HepG2 (cell line): ENCODE data around the gene LAPTM4A. TPM values are rescaled to one million over a fixed set of nuclear protein-coding genes. Genes with fewer than 3 reads are reported as not detected.

ENCODE experiments used
- ATAC-seq: fragments of 200-7000 bp; cut with Tn5 transposase; 3 replicates; pipeline ENCODE4 v1.9.1; 2020; ENCODE audit warnings: mild to moderate bottlenecking, moderate library complexity
- BruUV-seq: library from RNA; stranded (reverse); fragments of 400-500 nt; replicated peaks from 2 replicates; lab custom pipeline; 2021; lab: Mats Ljungman, UMichigan
- CTCF ChIA-PET: fragments of 300-600 bp; formaldehyde crosslinking; extraction: SDS; loops from one replicate; lab custom pipeline; 2021; ENCODE audit warnings: low total read pairs, inconsistent platforms, low intra/inter-chr PET ratio; lab: Yijun Ruan, JAX
- POLR2A ChIA-PET: fragments of 350-600 bp; sonication (Branson Sonifier 250); formaldehyde crosslinking; loops from one replicate; lab custom pipeline; 2020; ENCODE audit warnings: antibody characterized with exemption, inconsistent platforms; lab: Yijun Ruan, JAX
- DNase-seq: peaks from one replicate; pipeline ENCODE4 v3.0.0-alpha.2; 2015; ENCODE audit warnings: low spot score
- FAIRE-seq: peaks from 3 replicates; lab custom pipeline; 2011; peaks lifted over from hg19 to GRCh38; lab: Jason Lieb, UNC
- H2AFZ ChIP-seq: one replicate; pipeline ENCODE4 v1.6.1; 2011; ENCODE audit warnings: low read length, inconsistent platforms
- H3K27ac ChIP-seq: fragments of 300-600 bp; 3 replicates; pipeline ENCODE4 v1.8.0; 2011; ENCODE audit warnings: mixed run types, mild to moderate bottlenecking, mixed read lengths, low read length, inconsistent platforms; ENCODE audit not compliant: insufficient read depth; ENCODE audit errors: extremely low read length
- H3K27me3 ChIP-seq, 2 experiments: fragments of 200-600 bp in 1 of 2; 2 replicates in 1 of 2; 3 replicates in 1 of 2; pipeline versions ENCODE4 v1.6.0 to v1.8.0; 2011; ENCODE audit warnings: low read length in 2 of 2, mild to moderate bottlenecking in 2 of 2, moderate library complexity in 2 of 2, inconsistent platforms in 1 of 2; ENCODE audit not compliant: insufficient read depth in 2 of 2, control insufficient read depth in 1 of 2
- H3K36me3 ChIP-seq, 2 experiments: fragments of 200-600 bp in 1 of 2; replicated peaks in 1 of 2; 2 replicates in 1 of 2; 3 replicates in 1 of 2; pipeline versions ENCODE4 v1.5.1 to v1.8.0; 2011; ENCODE audit warnings: low read length in 2 of 2, inconsistent platforms in 1 of 2; ENCODE audit not compliant: insufficient read depth in 2 of 2, control insufficient read depth in 1 of 2
- H3K4me1 ChIP-seq: 2 replicates; pipeline ENCODE4 v1.5.1; 2012; ENCODE audit warnings: low read length, inconsistent platforms; ENCODE audit not compliant: insufficient read depth
- H3K4me2 ChIP-seq: 2 replicates; pipeline ENCODE4 v1.6.0; 2011; ENCODE audit warnings: low read depth, low read length, inconsistent platforms
- H3K4me3 ChIP-seq, 3 experiments: fragments of 200-600 bp in 1 of 3; sonication (generic), shearing (Covaris generic) in 1 of 3; replicated peaks in 1 of 3; 2 replicates each; pipeline ENCODE4 v1.5.1; 2011 to 2016; ENCODE audit warnings: low read length in 3 of 3, inconsistent platforms in 2 of 3, low read depth in 2 of 3, mild to moderate bottlenecking in 2 of 3, control low read depth in 1 of 3, mixed read lengths in 1 of 3; ENCODE audit not compliant: insufficient read depth in 1 of 3
- H3K79me2 ChIP-seq: one replicate; pipeline ENCODE4 v1.6.1; 2011; ENCODE audit warnings: low read length, inconsistent platforms; ENCODE audit not compliant: insufficient read depth
- H3K9ac ChIP-seq: 2 replicates; pipeline ENCODE4 v1.6.0; 2011; ENCODE audit warnings: mild to moderate bottlenecking, low read depth, low read length, inconsistent platforms; ENCODE audit not compliant: insufficient read depth
- H3K9me3 ChIP-seq: 2 replicates; pipeline ENCODE4 v1.5.1; 2012; ENCODE audit warnings: mild to moderate bottlenecking, low read length
- H4K20me1 ChIP-seq: 2 replicates; pipeline ENCODE4 v1.6.0; 2011; ENCODE audit warnings: inconsistent platforms, mild to moderate bottlenecking, low read length, moderate library complexity; ENCODE audit not compliant: insufficient read depth
- ATF7-NPFF ChIP-seq: sonication (generic); formaldehyde crosslinking; IDR thresholded peaks from 2 replicates; pipeline ENCODE4 v1.8.1; 2023; ENCODE audit warnings: mild to moderate bottlenecking, low read depth, missing genetic modification reagents, moderate library complexity
- CBX5 ChIP-seq: sonication (generic); formaldehyde crosslinking; IDR thresholded peaks from 2 replicates; pipeline ENCODE4 v1.4.0; 2020; ENCODE audit warnings: missing genetic modification reagents, borderline replicate concordance
- KAT2B ChIP-seq: fragments of 150-350 bp; IDR thresholded peaks from 2 replicates; pipeline ENCODE4 v1.6.1; 2014; ENCODE audit warnings: low read depth, low read length, borderline replicate concordance
- MIER2 ChIP-seq: IDR thresholded peaks from 2 replicates; pipeline ENCODE4 v1.6.1; 2016; ENCODE audit warnings: missing biosample characterization, missing genetic modification reagents
- MIER3 ChIP-seq: IDR thresholded peaks from 2 replicates; pipeline ENCODE4 v1.6.1; 2016; ENCODE audit warnings: missing compliant biosample characterization, borderline replicate concordance
- NONO ChIP-seq, 2 experiments: fragments of 450-650 bp in 1 of 2; sonication (generic) in 1 of 2; formaldehyde crosslinking in 1 of 2; IDR thresholded peaks in 1 of 2; conservative IDR thresholded peaks in 1 of 2; 2 replicates each; pipeline versions ENCODE4 v1.6.1 to v1.8.0; 2017 to 2022; ENCODE audit warnings: mild to moderate bottlenecking in 1 of 2, missing genetic modification reagents in 1 of 2, moderate library complexity in 1 of 2
- PHF5A ChIP-seq: IDR thresholded peaks from one replicate; pipeline ENCODE4 v1.6.1; 2018; ENCODE audit warnings: low read depth, missing genetic modification reagents; ENCODE audit not compliant: unreplicated experiment
- PHF8 ChIP-seq: sonication (generic); formaldehyde crosslinking; IDR thresholded peaks from 2 replicates; pipeline ENCODE4 v1.5.0; 2020; ENCODE audit warnings: missing genetic modification reagents
- TEAD3 ChIP-seq: optimal IDR thresholded peaks from 2 replicates; pipeline ENCODE3; 2016; ENCODE audit warnings: borderline replicate concordance
- ZNF263 ChIP-seq: sonication (generic); formaldehyde crosslinking; IDR thresholded peaks from 2 replicates; pipeline ENCODE4 v1.4.0; 2020; ENCODE audit warnings: missing genetic modification reagents
- ZNF354B ChIP-seq: sonication (generic); formaldehyde crosslinking; IDR thresholded peaks from 2 replicates; pipeline ENCODE4 v1.8.0; 2022; ENCODE audit warnings: mild to moderate bottlenecking, missing genetic modification reagents
- ZNF510 ChIP-seq: sonication (generic); formaldehyde crosslinking; IDR thresholded peaks from 2 replicates; pipeline ENCODE4 v1.4.0; 2020; ENCODE audit warnings: low read depth, mild to moderate bottlenecking, missing genetic modification reagents
- ZNF557 ChIP-seq: sonication (generic); formaldehyde crosslinking; IDR thresholded peaks from 2 replicates; pipeline ENCODE4 v1.4.0; 2020; ENCODE audit warnings: missing genetic modification reagents
- WGBS: methylation state at CpG from one replicate; pipeline ENCODE4 v1.1.6; 2017; ENCODE audit warnings: low lambda C conversion rate; 5-methylcytosine and 5-hydroxymethylcytosine counted together
- in situ Hi-C: cut with HindIII; loops from 2 replicates; pipeline ENCODE4 v1.10.0; 2017; ENCODE audit warnings: low pct_unique_long_range_greater_than_20kb; ENCODE audit not compliant: extremely low pct_ligation_motif_present
- intact Hi-C: fragments of 100-400 bp; cut with micrococcal nuclease; formaldehyde crosslinking; loops from one replicate; pipeline ENCODE4 v1.10.0; 2022; ENCODE audit not compliant: unreplicated experiment
- polyA plus RNA-seq, 8 experiments: library from polyadenylated mRNA; depleted of rRNA in 3 of 8; stranded (reverse) in 7 of 8; unstranded in 1 of 8; fragments of >200 nt; fragmentation: Illumina TruSeq in 4 of 8; extraction: Trizol in 4 of 8; gene quantifications; 2 replicates each; pipeline versions ENCODE4 v1.2.1 to v1.2.3, GENCODE V29; 2011 to 2016; ENCODE audit warnings: low read depth in 4 of 8, missing spikeins in 1 of 8, mixed read lengths in 1 of 8; ENCODE audit not compliant: insufficient read depth in 1 of 8
- total RNA-seq, 5 experiments: library from RNA; depleted of rRNA; stranded (reverse); fragments of >200 nt; fragmentation: Illumina TruSeq; extraction: Trizol; gene quantifications; 2 replicates each; pipeline ENCODE4 v1.2.3, GENCODE V29; 2016; ENCODE audit warnings: low read depth in 1 of 5
- TF ChIP-seq, protein P1 (sequence below): sonication (generic); formaldehyde crosslinking; IDR thresholded peaks from 2 replicates; pipeline ENCODE4 v1.8.1; 2022; ENCODE audit warnings: mild to moderate bottlenecking, missing genetic modification reagents
- TF ChIP-seq, protein P2 (sequence below): sonication (generic); formaldehyde crosslinking; IDR thresholded peaks from 2 replicates; pipeline ENCODE4 v1.9.0; 2021; ENCODE audit warnings: missing genetic modification reagents, borderline replicate concordance
- TF ChIP-seq, protein P3 (sequence below): sonication (generic); formaldehyde crosslinking; conservative IDR thresholded peaks from 2 replicates; pipeline ENCODE4 v1.4.0; 2020; ENCODE audit warnings: mild to moderate bottlenecking, missing genetic modification reagents, moderate library complexity

LAPTM4A gene
- total and polyA plus RNA-seq, 2 of the 13 experiments (the other 11 are each of a cell fraction or from before 2014, with no cell fraction given) = 116 to 558 TPM

DNA sequence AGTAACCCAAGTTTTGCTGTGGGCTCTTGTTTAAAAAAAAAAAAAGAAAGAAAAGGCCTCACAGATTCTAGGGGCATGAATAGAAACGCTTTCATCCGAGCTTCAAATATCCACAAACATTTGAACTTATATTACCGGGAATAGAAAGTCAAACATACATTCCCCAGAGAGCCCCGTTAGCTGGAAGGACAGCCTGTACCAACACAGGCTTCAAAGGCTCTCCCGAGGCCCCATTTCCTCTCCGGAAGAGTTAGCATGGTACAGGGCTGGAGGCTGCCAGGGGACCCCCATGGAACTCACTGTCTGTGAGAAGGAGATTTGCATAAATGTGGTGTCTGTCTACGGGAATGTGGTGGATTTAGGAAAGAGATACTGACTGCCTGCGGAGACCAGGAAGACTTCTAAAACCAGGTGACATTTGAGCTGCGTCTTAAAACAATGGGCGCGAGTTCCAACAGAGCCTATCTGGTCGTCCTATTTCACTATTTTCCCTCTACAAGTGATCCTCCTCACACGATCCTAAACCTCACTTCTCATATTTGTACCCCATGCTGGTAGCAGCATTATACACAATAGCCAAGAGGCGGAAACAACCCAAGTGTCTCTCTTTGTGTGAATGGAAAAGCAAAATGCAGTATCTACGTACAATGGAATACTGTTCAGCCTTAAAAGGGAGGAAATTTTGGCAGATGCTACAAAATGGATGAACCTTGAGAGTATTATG, 38.1 kb downstream of the LAPTM4A start:
- intact Hi-C loops = loop anchor here (1.0 kb wide), 1 partner anchor 57 kb away; no protein-coding TSS in a partner anchor
- TSS peak; percentile 80 for BruUV-seq
- no peak for TF ChIP-seq NONO (IDR thresholded peaks at IDR 0.05)
- TF ChIP-seq NONO (CRISPR knock-in tag; conservative IDR thresholded peaks at IDR 0.05) = no peak; the same call in 1 of the 2 replicates
- peak; percentile 51 for TF ChIP-seq TEAD3 (CRISPR knock-in tag)
- TF ChIP-seq ZNF263 = no peak
- TF ChIP-seq MIER3 (CRISPR knock-in tag) = no peak
- TF ChIP-seq PHF5A (CRISPR knock-in tag) = no peak
- no peak for TF ChIP-seq CBX5 (CRISPR knock-in tag)
- TF ChIP-seq ZNF354B (CRISPR knock-in tag) = no peak
- TF ChIP-seq, protein P1, sequence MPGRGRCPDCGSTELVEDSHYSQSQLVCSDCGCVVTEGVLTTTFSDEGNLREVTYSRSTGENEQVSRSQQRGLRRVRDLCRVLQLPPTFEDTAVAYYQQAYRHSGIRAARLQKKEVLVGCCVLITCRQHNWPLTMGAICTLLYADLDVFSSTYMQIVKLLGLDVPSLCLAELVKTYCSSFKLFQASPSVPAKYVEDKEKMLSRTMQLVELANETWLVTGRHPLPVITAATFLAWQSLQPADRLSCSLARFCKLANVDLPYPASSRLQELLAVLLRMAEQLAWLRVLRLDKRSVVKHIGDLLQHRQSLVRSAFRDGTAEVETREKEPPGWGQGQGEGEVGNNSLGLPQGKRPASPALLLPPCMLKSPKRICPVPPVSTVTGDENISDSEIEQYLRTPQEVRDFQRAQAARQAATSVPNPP = no peak
- TF ChIP-seq PHF8 (CRISPR knock-in tag) = no peak
- TF ChIP-seq, protein P2, sequence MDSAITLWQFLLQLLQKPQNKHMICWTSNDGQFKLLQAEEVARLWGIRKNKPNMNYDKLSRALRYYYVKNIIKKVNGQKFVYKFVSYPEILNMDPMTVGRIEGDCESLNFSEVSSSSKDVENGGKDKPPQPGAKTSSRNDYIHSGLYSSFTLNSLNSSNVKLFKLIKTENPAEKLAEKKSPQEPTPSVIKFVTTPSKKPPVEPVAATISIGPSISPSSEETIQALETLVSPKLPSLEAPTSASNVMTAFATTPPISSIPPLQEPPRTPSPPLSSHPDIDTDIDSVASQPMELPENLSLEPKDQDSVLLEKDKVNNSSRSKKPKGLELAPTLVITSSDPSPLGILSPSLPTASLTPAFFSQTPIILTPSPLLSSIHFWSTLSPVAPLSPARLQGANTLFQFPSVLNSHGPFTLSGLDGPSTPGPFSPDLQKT = no peak
- no peak for TF ChIP-seq ZNF557
- TF ChIP-seq ZNF510 = no peak
- TF ChIP-seq ATF7-NPFF (CRISPR knock-in tag) = no peak
- TF ChIP-seq MIER2 = no peak
- TF ChIP-seq KAT2B = no peak
- TF ChIP-seq, protein P3, sequence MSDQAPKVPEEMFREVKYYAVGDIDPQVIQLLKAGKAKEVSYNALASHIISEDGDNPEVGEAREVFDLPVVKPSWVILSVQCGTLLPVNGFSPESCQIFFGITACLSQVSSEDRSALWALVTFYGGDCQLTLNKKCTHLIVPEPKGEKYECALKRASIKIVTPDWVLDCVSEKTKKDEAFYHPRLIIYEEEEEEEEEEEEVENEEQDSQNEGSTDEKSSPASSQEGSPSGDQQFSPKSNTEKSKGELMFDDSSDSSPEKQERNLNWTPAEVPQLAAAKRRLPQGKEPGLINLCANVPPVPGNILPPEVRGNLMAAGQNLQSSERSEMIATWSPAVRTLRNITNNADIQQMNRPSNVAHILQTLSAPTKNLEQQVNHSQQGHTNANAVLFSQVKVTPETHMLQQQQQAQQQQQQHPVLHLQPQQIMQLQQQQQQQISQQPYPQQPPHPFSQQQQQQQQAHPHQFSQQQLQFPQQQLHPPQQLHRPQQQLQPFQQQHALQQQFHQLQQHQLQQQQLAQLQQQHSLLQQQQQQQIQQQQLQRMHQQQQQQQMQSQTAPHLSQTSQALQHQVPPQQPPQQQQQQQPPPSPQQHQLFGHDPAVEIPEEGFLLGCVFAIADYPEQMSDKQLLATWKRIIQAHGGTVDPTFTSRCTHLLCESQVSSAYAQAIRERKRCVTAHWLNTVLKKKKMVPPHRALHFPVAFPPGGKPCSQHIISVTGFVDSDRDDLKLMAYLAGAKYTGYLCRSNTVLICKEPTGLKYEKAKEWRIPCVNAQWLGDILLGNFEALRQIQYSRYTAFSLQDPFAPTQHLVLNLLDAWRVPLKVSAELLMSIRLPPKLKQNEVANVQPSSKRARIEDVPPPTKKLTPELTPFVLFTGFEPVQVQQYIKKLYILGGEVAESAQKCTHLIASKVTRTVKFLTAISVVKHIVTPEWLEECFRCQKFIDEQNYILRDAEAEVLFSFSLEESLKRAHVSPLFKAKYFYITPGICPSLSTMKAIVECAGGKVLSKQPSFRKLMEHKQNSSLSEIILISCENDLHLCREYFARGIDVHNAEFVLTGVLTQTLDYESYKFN (CRISPR knock-in tag) = peak; percentile 78

More for the DNA sequence above, 38.1 kb downstream of the LAPTM4A start:
- peak overlapping the region; percentile 83 for H3K9ac ChIP-seq
- peak overlapping the region; percentile 72 for H3K27ac ChIP-seq
- ChIA-PET POLR2A (interaction anchor here (0.9 to 8.9 kb wide), 14 partner anchors 11 to 433 kb away, joined by 3 to 109 read pairs (median 3); partner anchors contain the start of genes LAPTM4A, RHOB and WDR35), CTCF (interaction anchor here (1.1 to 1.4 kb wide), 2 partner anchors 58 to 80 kb away, joined by 3 to 4 read pairs; no protein-coding TSS in a partner anchor)
- no peak for FAIRE-seq
- peak overlapping the region; percentile 16 for H2AFZ ChIP-seq
- no peaks in the 10 kb centered on the region for H3K9me3 ChIP-seq
- H3K4me1 ChIP-seq = peaks cover 77% of the 10 kb centered on the region
- WGBS = 34% methylated on average over 15 of the region's 15 CpGs
- H3K4me2 ChIP-seq = peak overlapping the region; percentile 95
- H4K20me1 ChIP-seq = no peaks in the 10 kb centered on the region
- in situ Hi-C loops = loop anchor here (5.0 kb wide), 1 partner anchor 79 kb away; no protein-coding TSS in a partner anchor
- H3K79me2 ChIP-seq = peaks cover 24% of the 10 kb centered on the region
- H3K27me3 ChIP-seq = no peaks in the 10 kb centered on the region; a peak in 1 of 5 replicates
- peak; percentile 94 for DNase-seq
- no peaks in the 10 kb centered on the region for H3K36me3 ChIP-seq
- peak; percentile 81 for ATAC-seq
- H3K4me3 ChIP-seq = peak overlapping the region; percentile 71 to 89 (median 71)
